ENCODE data around the gene KREMEN1. TPM values are rescaled to one million over a fixed set of nuclear protein-coding genes. Genes with fewer than 3 reads are reported as not detected.
"Not testable (repeated sequence)": the region's sequence is repeated elsewhere in the genome, so short reads cannot be mapped to it uniquely, and the experiment has no call there.

Gene KREMEN1
- total and polyA plus RNA-seq, 8 donors: 5.4 to 34.5 (median 11.6) TPM

- TF ChIP-seq POLR2A (IDR thresholded peaks at IDR 0.05) (no peak), EP300 (IDR thresholded peaks at IDR 0.05) (no peak), CTCF (IDR thresholded peaks at IDR 0.05) (no peak), POLR2AphosphoS5 (IDR thresholded peaks at IDR 0.05) (no peak)
- WGBS, 5 donors: 35 to 72% (median 53%) methylated on average over 9 of the region's 9 CpGs
- H3K27ac ChIP-seq: peak overlapping the region in 3 of 5 donors; percentile 24 to 59 (median 38)
- peak in 1 of 2 donors; percentile 55 for DNase-seq
- no peaks in the 10 kb centered on the region for H3K9me3 ChIP-seq
- intact Hi-C loops (cut with DNase I; ENCODE audit: low total_unique reads): loop anchor here (10.0 kb wide), 2 partner anchors 64 to 154 kb away; partner anchors contain the start of gene ZNRF3
- peaks cover 15 to 44% (median 25%) of the 10 kb centered on the region in 4 donors for H3K4me1 ChIP-seq
- H3K4me3 ChIP-seq: no peak overlapping the region
- H3K36me3 ChIP-seq: peaks cover 0 to 17% (median 0%) of the 10 kb centered on the region in 4 donors
- H3K27me3 ChIP-seq: no peaks in the 10 kb centered on the region
Measured at GRCh38 chr22:29039148-29039547, 33.7 kb upstream of the KREMEN1 start.

GRCh38 chr22:29039684-29040083, 33.2 kb upstream of the KREMEN1 start:
- H3K4me3 ChIP-seq, H3K9me3 ChIP-seq, H3K27me3 ChIP-seq, DNase-seq: not testable (repeated sequence)
- Histone ChIP-seq H3K27ac (peak overlapping the region in 2 of 5 donors; percentile 19 to 59), H3K4me1 (peaks cover 15 to 49% (median 25%) of the 10 kb centered on the region in 4 donors), H3K36me3 (peaks cover 0 to 22% (median 3%) of the 10 kb centered on the region in 4 donors)
- intact Hi-C loops (cut with DNase I; ENCODE audit: low total_unique reads): loop anchor here (5.0 to 10.0 kb wide), 4 partner anchors 65 to 187 kb away; partner anchors contain the start of gene ZNRF3
- WGBS, 5 donors: 83 to 95% (median 84%) methylated on average over 4 of the region's 4 CpGs

GRCh38 chr22:29040385-29041275, 32.2 kb upstream of the KREMEN1 start:
- Histone ChIP-seq H3K4me1 (peaks cover 15 to 49% (median 23%) of the 10 kb centered on the region in 4 donors), H3K4me3 (no peak overlapping the region), H3K9me3 (no peaks in the 10 kb centered on the region), H3K27ac (peak overlapping the region in 3 of 5 donors; percentile 46 to 67 (median 50)), H3K36me3 (peaks cover 4 to 31% (median 10%) of the 10 kb centered on the region in 4 donors), H3K27me3 (no peaks in the 10 kb centered on the region)
- 27 to 33% (median 29%) methylated on average over 9 of the region's 9 CpGs for WGBS, 5 donors
- intact Hi-C loops (cut with DNase I; ENCODE audit: low total_unique reads): loop anchor here (5.0 to 10.0 kb wide), 2 partner anchors 104 to 188 kb away; no protein-coding TSS in a partner anchor
- TF ChIP-seq POLR2AphosphoS5 (IDR thresholded peaks at IDR 0.05) (peak in 1 of 3 donors; percentile 54), EP300 (IDR thresholded peaks at IDR 0.05) (no peak), CTCF (IDR thresholded peaks at IDR 0.05) (peak in 6 of 7 experiments; percentile 43 to 96 (median 96)), POLR2A (IDR thresholded peaks at IDR 0.05) (no peak)
- peak; percentile 74 to 94 for DNase-seq

- intact Hi-C loops (cut with DNase I; ENCODE audit: low total_unique reads): loop anchor here (5.0 to 10.0 kb wide), 2 partner anchors 103 to 189 kb away; no protein-coding TSS in a partner anchor
- TF ChIP-seq POLR2A (IDR thresholded peaks at IDR 0.05) (no peak), POLR2AphosphoS5 (IDR thresholded peaks at IDR 0.05) (no peak), CTCF (IDR thresholded peaks at IDR 0.05) (no peak), EP300 (IDR thresholded peaks at IDR 0.05) (no peak)
- peak overlapping the region in 4 of 5 donors; percentile 29 to 67 (median 48) for H3K27ac ChIP-seq
- H3K4me1 ChIP-seq: peaks cover 15 to 49% (median 23%) of the 10 kb centered on the region in 4 donors
- H3K27me3 ChIP-seq: no peaks in the 10 kb centered on the region
- peak; percentile 49 to 53 for DNase-seq
- H3K36me3 ChIP-seq: peaks cover 8 to 39% (median 18%) of the 10 kb centered on the region in 4 donors
- H3K4me3 ChIP-seq: no peak overlapping the region
- WGBS, 5 donors: 11 to 32% (median 15%) methylated on average over 2 of the region's 2 CpGs
- H3K9me3 ChIP-seq: no peaks in the 10 kb centered on the region
Measured at GRCh38 chr22:29041408-29041807, 31.4 kb upstream of the KREMEN1 start.
